HG03439 (cell line): Measurements from ENCODE around the gene FAM72B.
A peak's percentile ranks its signal among the peaks of the same experiment; 100 is the strongest.
"Not testable (repeated sequence)": the region's sequence is repeated elsewhere in the genome, so short reads cannot be mapped to it uniquely, and the experiment has no call there.

ENCODE experiments used
- ATAC-seq: cut with Tn5 transposase; IDR thresholded peaks from one replicate; pipeline ENCODE4 v1.9.1; 2021; ENCODE audit warnings: mild to moderate bottlenecking, moderate library complexity; ENCODE audit not compliant: unreplicated experiment

FAM72B gene

DNA sequence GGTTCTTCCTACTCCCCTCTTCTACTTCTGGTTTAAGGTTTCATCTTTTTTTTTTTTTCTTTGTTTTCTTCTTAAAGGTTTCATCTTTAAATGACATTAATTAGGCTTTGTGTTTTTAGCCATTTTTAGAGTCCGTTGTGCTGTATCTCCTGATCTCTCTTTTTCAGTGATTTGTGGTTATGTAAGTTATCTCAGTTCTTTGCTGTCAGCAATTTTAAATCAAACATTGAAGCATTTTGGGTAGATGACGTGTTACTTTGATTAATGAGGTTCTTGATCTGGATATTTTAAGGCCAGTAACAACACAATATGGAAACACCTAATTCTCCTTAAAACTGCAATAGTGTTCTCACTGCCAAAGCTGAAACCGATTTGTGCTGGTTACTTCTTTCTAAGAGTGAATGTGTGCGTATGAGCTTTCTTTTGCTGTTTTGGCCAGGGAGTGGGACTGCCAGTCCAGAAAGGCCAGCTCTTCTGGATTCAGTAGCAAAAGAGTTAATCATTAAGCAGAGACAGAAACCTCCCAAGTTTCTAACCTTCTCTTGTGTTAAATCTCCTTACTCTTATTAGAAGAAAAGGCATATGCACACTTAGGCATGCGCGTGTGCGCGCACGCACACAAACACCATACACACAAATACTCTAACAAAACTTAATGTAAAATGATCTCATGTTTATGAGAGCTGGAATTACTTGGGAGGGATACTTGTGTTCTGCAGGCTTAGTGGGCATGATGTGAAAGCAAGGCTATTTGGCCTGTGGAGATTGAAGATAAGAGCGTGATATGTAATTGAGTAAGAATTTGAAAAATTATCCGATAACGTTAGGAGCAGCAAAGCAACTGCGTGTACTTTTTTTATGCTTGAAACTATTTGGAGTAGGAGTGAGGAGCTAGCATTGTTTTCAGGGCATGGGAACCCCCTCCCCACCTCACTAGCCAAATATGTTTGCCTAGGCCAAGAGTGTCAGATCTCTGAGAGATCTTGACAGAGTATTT, 17.1 kb upstream of the FAM72B start:
- ATAC-seq: not testable (repeated sequence)

DNA sequence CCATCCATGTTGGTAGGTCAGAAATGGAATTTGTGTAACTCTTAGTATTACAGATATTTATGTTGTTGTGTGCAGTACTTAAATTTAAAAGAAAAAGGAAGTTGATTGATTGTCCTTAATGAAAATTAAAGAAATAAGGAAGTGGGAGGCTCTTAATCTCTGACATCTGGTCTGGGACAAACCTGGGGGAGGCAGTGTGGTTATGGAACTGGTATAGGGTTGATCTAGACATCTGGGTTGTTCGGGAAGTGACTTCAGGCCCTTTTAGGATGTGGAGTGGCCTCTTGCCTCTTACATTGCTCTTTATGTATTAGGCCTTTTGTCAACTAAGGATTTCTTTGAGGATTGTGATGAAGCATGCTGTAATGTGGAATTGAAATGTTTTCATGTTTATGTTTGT, 16.1 kb upstream of the FAM72B start:
- not testable (repeated sequence) for ATAC-seq

DNA sequence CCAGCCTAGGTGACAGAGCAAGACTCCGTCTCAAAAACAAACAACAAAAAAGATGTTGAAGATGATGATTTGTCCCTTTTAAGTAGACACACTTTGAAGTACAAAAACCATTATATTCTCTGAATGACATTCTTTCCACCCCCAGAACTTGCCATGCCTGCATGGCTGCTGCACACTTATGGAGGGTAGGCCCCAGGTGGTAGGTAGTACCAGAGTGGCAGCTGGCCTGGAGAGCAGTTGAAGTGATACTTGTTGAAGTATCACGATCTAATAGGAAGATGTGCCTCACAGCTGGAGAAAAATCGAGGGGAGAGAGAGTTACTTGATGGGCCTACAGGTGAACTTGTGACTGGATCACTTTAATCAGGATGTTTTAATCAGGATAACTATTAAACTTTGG, 15.6 kb upstream of the FAM72B start:
- not testable (repeated sequence) for ATAC-seq

DNA sequence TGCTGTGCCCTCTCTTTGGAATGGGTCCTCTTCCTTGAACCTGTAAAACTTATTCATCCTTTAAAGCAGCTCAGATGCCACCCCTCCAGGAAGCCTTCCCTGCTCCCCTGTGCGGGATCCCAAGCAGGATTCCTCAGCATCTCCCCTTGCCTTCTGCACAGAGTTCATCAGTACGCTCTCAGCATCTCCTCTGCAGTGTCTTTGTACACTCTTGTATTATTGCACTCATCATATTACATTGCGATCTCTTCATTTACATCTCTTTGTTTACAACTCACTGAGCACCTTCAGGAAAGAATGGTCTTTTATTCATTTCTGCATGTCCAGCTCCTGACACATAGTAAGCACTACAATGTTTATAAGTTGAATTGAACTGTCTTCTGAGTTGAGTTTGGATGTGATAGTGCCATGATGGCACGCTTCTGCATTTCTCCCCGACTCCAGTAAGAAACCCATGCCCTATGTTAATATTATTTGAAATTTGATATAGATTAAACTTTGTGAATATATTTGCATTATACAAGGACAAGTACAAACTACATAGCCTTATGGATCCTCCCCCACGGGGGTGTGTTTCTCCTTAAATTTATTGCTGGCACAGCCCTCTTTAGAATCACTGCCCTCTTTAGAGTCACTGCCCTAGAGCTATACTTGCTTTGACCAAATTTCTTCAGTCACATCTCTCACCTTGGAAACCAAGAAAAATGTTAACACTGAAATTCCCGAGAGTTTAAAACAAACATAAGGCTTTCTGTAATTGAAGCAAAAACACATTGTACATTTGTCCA, 13.1 kb upstream of the FAM72B start:
- not testable (repeated sequence) for ATAC-seq

DNA sequence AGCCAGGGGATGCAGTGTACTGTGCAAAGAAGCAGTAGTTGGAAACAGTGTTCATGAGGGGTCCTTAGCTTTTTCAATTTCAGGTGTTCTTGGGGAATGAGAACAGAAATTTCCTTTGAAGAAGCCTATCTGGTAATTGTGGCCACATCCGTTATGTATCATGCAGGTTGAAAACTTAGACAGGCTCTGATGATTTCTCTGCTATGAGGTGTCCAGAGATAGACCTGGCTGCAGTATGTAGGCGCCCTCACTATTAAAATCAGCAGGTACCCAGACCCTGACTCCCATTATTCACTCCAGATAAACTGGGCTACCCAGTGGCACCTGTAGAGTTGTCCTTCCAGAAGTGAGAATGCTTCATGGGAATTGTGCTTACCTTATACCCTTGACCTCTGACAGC, 8.4 kb upstream of the FAM72B start:
- ATAC-seq: not testable (repeated sequence)

DNA sequence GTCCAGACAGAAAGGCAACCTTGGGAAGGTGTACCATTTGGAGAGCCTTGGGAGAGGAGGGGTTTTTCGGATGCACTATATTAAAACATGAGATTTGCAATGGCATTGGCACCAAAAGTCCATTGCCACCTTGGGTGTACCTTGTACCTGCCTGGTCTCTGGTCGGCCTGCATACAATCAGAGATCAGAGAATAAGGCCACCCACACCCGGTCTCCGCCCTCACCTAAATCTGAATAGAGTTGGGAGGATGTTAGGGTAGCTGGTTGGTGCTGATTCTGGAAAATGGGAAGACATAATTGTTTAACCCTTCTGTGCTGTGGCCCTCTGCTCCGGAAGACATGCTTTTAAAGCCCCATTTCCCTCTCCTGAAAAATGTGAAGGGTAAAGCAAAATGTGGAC, 3.8 kb upstream of the FAM72B start:
- ATAC-seq: not testable (repeated sequence)

DNA sequence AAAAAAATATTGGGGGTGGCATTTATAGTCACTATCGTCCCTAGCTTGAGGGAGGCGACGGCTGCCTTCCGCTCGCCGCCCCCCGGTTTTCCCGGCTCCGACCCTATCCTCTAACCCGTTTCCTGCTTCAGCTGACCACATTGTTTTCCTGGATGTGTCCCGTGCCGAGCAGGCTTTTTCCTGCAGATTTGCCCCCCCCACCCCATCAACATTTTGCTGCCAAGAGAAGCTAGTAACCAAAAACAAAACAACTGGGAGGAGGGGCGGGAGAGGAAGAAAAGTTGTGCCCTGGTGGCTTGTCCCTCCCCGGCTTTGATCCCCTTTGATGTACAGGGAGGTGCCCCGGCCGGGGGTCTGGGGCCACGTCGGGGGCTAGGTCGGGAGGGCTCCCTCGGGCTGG, 2.1 kb upstream of the FAM72B start:
- not testable (repeated sequence) for ATAC-seq

DNA sequence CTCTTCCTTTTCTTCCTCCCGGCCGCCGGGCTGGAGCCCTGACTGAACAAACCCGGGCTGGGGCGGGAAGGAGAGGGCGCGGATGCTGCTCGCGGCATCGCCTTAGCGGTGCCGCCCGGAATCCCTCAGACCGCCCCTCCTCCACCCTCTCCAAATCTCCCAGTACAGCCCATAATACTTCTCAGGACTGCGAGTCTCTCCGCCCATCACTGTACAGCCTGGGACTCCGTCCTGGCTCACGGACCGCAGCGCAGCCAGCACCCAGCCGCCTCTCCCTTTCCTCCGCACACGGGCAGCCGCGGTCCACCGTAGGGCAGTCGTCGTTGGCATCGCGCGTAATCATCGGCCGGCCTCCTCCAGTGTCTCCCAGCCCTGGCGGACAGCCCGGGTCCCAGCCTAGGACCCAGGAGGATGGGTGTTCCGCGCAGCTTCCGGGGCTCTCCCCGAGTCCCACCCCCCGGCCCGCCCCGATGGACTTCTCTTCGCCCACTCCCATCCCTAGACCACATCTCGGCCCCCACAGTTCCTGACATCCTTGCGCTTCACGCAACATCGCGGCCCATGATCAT, 1.1 kb upstream of the FAM72B start:
- peak; percentile 2 for ATAC-seq

DNA sequence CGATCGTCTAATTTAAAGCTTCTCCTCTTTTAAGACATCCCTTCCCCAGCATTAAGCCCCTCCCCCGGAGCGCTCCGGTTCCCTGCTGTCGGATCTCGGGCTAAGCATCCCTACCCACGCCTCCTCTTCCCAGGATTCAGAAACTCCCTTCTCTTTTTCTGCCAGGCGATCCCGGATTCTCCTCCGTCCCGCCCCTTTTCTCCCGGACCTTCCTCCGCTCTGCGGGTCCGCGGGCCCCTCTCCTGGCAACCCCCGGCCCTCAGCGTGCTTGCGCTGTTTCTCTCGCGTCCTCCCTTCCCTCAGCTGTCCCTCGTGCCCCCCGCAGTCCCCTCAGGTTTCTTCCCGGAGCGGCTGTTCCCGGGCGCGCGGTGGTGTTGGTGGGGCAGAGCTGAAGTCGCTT, 273 bp downstream of the FAM72B start:
- not testable (repeated sequence) for ATAC-seq

DNA sequence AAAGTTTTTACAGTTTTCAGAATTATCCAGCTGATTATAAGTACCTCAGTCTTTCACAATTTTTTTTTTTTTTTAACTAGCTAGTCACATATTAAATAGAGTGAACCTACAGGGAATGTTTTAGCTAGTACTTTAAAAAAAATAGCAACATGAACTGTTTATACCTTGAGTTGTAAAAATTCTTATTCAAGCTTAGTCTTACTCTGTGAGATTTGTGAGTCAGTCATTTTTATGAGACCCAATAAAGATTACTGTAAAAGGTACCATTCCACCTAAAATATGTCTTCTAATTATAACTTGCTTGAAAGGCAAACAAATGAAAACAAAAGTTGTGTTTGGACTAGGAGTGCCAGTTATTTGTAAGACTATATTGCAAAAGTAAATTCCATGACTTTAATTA, 5.9 kb downstream of the FAM72B start:
- not testable (repeated sequence) for ATAC-seq

DNA sequence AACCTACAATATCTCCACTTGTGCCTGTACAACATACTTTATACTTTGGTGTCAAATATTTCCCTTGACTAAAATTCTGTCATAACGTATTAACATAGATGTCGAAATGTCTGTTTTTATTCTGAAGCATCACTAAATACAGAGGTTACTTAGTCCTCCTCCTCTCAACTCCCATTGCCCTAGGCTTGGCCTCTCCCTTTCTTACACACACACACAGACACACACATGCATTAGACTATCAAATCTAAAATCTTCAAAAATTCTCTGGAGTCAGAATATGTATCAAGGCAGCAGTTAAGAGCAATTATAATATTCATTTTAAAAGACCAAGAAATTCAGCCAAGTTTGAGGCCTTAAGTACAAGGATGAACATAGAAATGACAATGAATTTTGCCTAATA, 7.5 kb downstream of the FAM72B start:
- ATAC-seq: not testable (repeated sequence)

DNA sequence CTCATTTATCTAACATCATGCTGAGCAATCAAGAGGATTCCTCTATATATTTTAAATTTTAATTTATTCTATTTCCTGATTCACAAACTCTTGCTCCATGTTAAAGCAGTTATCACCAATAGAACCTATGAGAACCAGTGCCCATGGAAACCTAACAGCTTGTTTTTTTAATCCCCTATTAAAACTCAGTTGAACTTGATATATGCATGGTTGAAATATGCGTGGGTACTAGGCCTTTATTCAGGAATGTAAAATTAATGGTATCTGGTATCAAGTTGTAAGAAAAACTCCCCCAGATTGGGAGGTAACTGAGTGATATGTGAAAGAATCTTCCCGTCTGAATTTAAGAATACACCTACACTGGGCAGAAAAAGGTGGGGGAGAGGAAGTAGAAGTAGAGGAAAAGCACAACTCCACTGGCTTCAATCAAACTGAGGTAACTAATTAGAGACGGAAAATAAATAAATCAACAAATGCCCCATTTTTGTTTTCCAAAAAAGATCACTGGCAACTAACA, 15.9 kb downstream of the FAM72B start:
- ATAC-seq: not testable (repeated sequence)

DNA sequence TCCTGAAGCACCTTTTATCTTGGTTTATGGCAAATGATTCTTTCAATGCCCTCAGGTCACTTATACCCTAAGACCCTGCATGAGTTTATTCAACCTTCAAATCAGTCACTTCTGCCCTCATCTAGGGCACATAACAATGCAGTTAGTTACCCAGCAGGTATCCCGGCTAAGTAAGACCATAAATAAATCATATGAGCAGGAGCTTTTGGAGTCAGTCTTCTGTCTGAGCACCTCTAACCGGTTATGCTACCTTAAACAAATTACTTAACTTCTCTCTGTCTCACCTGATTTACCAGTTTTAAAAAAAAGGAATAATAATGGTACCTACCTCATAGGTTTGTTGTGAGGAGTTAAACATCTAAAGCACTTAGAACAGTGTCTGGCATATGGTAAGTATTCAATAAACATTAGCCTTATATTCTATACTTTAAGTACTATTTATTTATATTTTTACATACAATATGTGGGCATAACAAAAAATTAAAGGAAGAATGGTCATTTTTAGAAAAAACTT, 16.9 kb downstream of the FAM72B start:
- ATAC-seq: not testable (repeated sequence)

DNA sequence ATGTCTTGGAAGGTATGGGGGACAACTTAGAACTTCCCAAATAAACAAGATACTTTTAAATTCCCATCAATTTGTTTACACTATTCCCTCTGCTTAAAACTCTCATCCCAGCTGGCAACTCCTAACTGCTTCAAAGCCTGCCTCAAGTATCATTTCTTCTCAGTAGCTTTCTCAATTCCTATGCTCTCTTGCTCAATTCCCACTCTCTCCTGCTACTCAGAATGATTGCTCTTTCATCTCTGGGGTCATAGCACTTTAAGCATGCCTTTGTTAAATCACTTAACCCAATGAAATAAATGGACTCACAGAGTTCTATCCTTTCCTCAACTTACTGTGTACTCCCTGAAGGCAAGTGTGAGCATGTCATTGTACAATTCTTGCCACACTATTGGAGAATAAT, 18.8 kb downstream of the FAM72B start:
- not testable (repeated sequence) for ATAC-seq

DNA sequence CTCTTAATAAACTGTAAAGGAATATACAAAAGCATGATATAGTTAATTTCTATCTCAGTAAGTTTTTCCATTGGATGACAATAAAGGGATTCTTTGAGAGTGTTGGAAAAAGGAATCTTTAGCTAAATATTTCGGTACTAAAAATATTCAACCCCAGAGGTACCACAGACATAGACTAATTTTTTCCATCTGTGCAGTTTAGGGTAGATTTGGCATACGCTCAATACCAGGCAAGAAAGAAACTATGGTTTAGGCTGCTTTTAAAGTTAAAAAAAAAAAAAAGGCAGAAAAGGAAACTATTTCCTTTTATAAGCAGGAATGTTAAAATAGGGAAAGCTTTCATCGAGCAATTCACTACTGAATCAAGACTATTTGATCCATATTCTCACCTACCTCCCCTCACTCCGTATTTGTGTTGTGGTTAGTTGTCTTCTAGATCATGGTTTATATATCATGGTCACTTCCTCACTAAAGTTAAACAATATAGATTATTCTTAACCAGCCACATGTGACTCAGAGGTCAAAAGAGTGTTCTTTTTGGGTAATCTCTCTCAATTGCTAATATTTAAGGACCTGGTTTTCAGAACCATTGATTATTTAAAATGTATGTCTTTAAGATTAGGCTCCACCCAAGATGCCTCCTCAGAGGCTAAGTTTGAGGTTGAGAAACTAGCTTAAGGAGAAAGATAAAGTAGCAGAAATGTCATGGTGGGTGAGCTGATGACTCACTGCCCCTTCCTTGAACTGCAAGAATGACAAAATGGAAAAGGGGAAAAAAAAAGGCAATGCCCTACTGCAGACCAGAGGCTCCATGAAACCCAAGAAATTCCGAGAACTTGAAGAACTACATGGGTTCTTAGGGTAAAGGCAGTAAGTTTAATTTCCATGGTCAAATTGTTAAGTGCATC, 20.0 kb downstream of the FAM72B start:
- not testable (repeated sequence) for ATAC-seq

DNA sequence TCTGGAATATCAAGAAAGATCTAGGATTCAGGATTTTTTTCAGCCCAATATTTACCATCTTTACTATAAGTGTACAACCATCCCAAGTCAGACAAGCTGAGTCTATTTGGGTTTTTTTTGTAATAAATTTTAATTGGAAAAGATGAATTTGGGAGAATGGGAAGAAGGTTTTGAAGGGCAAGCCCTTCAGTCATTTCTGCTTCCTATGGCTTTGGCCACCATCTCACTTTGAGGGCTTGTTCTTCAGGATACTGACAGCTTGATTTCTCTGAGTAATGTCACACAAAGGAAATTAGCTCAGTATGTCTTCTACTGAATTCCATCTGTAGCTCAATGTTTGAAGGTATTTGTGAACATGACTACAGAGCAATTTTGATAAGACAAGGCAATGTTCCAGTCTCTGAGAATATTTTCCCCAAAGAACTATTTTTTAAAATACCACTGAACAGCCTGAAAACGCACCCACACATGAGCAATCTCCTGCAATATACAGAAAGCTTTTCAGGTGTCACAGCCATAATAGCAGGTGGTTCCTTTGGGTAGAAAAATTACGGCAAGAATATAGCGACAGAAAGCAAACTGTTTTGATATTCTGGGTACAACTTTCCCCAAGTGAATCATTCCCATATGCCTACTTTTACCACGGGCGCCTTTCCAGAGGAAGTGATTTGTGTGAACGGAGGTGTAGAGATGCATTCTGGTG, 22.8 kb downstream of the FAM72B start:
- ATAC-seq: not testable (repeated sequence)

DNA sequence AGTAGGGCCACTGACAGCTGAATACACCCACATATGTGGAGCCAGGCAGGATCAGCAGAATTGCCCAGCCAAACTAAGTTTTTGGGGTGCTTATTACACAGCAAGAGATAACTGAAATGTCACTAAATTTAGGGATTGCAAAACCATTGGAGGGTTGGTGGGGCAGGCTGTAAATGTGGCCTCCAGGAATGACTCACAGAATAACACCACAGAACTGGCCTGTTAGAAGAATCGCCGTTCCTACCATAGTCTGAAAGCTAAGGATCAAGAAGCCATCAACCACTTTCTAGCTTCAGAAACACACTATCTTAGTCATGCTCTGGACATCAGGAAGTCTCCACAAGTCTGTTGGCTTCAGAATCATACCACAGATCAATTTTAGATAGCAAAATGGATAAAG, 24.0 kb downstream of the FAM72B start:
- not testable (repeated sequence) for ATAC-seq

DNA sequence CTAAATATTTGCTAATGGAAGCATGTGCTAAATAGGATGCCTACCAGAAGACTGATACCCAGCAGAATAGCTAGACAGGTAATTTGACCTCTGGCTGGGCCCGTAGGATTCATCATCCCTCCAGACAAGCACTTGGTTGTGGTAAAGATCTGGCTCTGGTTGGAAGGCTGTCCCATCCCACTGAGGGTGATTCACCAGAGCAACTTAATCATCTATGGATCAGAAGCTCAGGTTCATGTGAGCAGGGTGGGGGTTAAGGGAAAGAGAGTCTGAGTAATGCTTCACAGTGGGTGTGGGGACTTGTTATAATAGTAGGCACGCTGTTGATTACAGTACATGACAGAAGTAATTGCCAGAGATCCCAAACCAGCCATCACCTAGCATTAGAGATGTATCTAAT, 26.5 kb downstream of the FAM72B start:
- ATAC-seq: not testable (repeated sequence)

DNA sequence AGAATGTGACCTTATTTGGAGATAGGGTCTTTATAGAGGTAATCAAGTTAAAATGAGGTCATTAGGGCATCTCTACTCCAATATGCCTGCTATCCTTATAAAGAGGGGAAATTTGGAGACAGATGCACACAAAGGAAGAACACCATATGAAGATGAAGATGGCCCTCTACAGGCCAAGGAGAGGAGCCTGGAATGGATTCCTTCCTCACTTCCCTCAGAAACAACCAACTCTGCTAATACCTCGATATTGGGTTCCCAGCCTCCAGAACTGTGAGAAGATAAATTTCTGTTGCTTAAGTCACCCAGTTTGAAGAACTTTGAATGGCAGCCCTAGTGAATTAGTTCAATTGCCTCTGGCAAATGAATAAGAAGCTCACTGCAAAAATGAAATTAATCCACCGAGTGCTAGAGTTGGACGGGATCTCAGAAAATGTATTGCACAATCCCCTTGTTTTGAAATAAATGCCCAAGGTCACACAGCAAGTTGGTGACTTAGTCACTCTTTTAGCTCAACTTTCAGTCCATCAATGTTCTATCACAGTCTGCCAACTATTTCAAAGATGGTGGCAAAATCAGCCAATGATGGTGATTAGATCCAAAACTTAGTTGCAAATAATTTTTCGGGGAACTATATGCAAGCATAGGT, 27.1 kb downstream of the FAM72B start:
- not testable (repeated sequence) for ATAC-seq
